ENCODE measurements around the gene KREMEN2. TPM values are rescaled to one million over a fixed set of nuclear protein-coding genes. Genes with fewer than 3 reads are reported as not detected.

Gene KREMEN2
- total and polyA plus RNA-seq, 2 of the 4 experiments (the other 2 are of a cell fraction), result 0.03 TPM; not detected in 1

DNA sequence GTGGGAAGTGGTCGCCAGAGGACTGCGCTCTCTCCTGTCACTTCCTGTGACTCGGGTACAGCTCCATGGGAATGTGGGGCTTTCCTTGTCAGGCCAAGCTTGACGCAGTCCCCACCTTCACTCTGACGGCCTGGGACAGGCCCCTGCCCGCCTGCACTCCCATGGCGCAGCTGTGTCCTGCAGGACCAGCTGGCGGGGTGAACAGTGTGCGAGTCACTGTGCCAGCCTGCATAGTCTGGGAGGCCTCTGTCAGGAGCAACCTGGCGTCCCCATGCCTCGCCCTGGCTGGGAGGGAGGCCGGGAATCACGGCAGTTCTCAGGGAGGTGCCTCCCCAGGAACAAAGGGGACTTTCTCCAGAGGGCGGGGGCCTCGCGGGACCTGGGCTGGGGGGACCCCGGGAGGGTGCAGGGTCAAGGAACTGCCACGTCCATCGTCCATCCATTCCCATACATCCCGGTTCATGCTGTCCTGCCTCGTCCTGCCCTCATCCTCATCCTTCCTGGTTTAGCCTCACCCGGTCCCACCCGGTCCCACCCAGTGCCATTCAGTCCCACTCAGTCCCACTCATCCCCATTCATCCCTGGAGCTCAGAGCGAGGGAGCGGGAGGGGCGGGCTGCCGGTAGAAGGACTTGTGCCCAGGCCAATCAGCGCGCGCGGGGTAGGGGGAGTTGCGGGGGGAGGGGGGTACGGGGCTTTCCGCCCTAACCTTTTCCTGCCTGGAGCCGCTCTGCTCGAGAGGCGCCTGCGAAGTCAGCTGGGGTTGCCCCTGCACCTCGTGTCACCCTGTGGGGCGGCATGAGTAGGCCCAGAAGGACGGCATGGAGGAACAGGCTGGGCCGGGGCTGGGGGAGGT, 38.9 kb upstream of the KREMEN2 start:
- H2BK20ac ChIP-seq (ENCODE audit: low read depth, low read length), result no peak overlapping the region
- peak overlapping the region; percentile 8 for H2AK9ac ChIP-seq (replicated peaks; ENCODE audit: low read depth, low read length, poor library complexity)
- BruUV-seq (replicated peaks), result no TSS peak
- H3K4ac ChIP-seq (ENCODE audit: low read depth, low read length), result no peak overlapping the region
- no peaks in the 10 kb centered on the region for H3K9me1 ChIP-seq (ENCODE audit: insufficient read depth, low read length)
- no peak overlapping the region for H3K4me3 ChIP-seq (ENCODE audit: insufficient read depth, low read depth, low read length)
- ATAC-seq (ENCODE audit: low read depth) (no peak), DNase-seq (peak; percentile 33)
- TF ChIP-seq FOS (IDR thresholded peaks at IDR 0.05; ENCODE audit: low read depth, low read length) (no peak), RCOR1 (IDR thresholded peaks at IDR 0.05; ENCODE audit: insufficient replicate concordance, low read length) (no peak), MAFK (IDR thresholded peaks at IDR 0.05; ENCODE audit: low read depth, low read length) (no peak), SMC3 (IDR thresholded peaks at IDR 0.05; ENCODE audit: low read depth, low read length) (no peak)
- H3K4me2 ChIP-seq (ENCODE audit: low read depth, low read length), result no peak overlapping the region
- no peaks in the 10 kb centered on the region for H3K9me3 ChIP-seq (ENCODE audit: control insufficient read depth, insufficient read depth, low read length)
- H2BK120ac ChIP-seq (ENCODE audit: low read depth, low read length), result no peak overlapping the region
- H3K56ac ChIP-seq (ENCODE audit: extremely low read depth, insufficient read depth, low read length), result no peak overlapping the region
- no peak overlapping the region for H3K18ac ChIP-seq (ENCODE audit: low read depth, low read length)
- no peak overlapping the region for H2BK5ac ChIP-seq (ENCODE audit: low read depth, low read length, poor library complexity, severe bottlenecking)
- no peak overlapping the region for H3K27ac ChIP-seq (ENCODE audit: insufficient read depth, low read length)
- no peak overlapping the region for H3K14ac ChIP-seq (replicated peaks; ENCODE audit: low read depth, low read length)
- peaks cover 6 to 44% of the 10 kb centered on the region in 2 experiments for H3K79me1 ChIP-seq (ENCODE audit: low read depth in 1 of 2, low read length in 2 of 2)
- no peak overlapping the region for H3K23ac ChIP-seq (ENCODE audit: low read depth, low read length)
- H4K20me1 ChIP-seq (ENCODE audit: insufficient read depth, low read length), result peaks cover 6% of the 10 kb centered on the region; the same call in 1 of the 2 replicates
- 68% methylated on average over 8 of the region's 42 CpGs; no CpG with 5 or more reads in 1 of the 2 experiments for WGBS, 2 experiments (ENCODE audit: extremely low coverage in 2 of 2, insufficient read length in 1 of 2)
- H3K4me1 ChIP-seq (ENCODE audit: control insufficient read depth, insufficient read depth, low read length), result no peaks in the 10 kb centered on the region
- no peak overlapping the region for H2BK15ac ChIP-seq (ENCODE audit: low read depth, low read length)
- no peak overlapping the region for H4K5ac ChIP-seq (ENCODE audit: low read depth, low read length)
- H3K9ac ChIP-seq (ENCODE audit: low read depth, low read length), result no peak overlapping the region
- H2AK5ac ChIP-seq (ENCODE audit: low read depth, low read length), result no peak overlapping the region
- in situ Hi-C loops (cut with MboI; ENCODE audit: low sequenced_read_pairs) (no loop called here), intact Hi-C loops (cut with micrococcal nuclease) (no loop called here), dilution Hi-C loops (cut with HindIII; ENCODE audit: low sequenced_read_pairs, unreplicated experiment) (no loop called here)
- H2AFZ ChIP-seq (replicated peaks; ENCODE audit: low read length, poor library complexity), result no peak overlapping the region
- no peak overlapping the region for H4K8ac ChIP-seq (ENCODE audit: low read depth in 2 of 2, low read length in 2 of 2)
- POLR2A ChIA-PET (ENCODE audit: unreplicated experiment), result no interaction called here
- CTCF ChIA-PET, result no interaction called here
- no peak overlapping the region for H4K91ac ChIP-seq (ENCODE audit: insufficient read depth, low read depth, low read length)
- H3K27me3 ChIP-seq (ENCODE audit: control insufficient read depth, insufficient read depth, low read length), result no peaks in the 10 kb centered on the region
- H3K36me3 ChIP-seq (ENCODE audit: control insufficient read depth, insufficient read depth, low read length), result peaks cover 18% of the 10 kb centered on the region
